ENCODE results near the gene PEX11G. TPM values are rescaled to one million over a fixed set of nuclear protein-coding genes. Genes with fewer than 3 reads are reported as not detected.

The PEX11G gene
- total and polyA plus RNA-seq, 9 of the 15 experiments (the other 6 are each of a cell fraction or from before 2014, with no cell fraction given), result 0.07 to 3.2 (median 0.70) TPM; not detected in 1

DNA sequence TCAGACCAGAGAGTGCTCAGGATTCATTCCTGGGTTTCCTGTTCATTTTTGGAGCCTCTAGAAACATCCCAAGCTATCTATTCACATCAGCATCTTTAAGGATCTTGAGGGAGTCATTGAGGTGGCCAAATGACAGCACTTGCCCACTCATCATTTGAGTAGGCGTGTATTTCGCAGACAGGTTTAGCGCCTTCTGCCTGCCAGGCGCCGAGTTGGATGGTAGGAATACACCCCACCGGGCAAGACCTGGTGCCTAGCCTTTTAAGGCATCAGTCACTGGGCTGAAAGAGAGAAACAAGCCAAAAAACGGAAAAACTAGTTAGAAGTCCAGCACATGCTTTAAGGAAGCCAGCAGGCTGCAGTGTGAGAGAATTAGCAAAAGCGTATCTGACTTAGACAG lies 33.8 kb downstream of the PEX11G start:
- DNase-seq (ENCODE audit: extremely low read depth in 1 of 4, low spot score in 3 of 4) (no peak), ATAC-seq (no peak), FAIRE-seq (no peak)
- TF ChIP-seq JUNB (CRISPR knock-in tag; conservative IDR thresholded peaks at IDR 0.05), result no peak
- TF ChIP-seq ZKSCAN8 (CRISPR knock-in tag; IDR thresholded peaks at IDR 0.05), result no peak
- no peak for TF ChIP-seq SIN3B (IDR thresholded peaks at IDR 0.05; ENCODE audit: low read depth)
- no peak for TF ChIP-seq AFF4 (CRISPR knock-in tag; IDR thresholded peaks at IDR 0.05)
- TF ChIP-seq U2AF2 (optimal IDR thresholded peaks at IDR 0.05; ENCODE audit: low read depth, low read length), result no peak
- TF ChIP-seq NFE2 (IDR thresholded peaks at IDR 0.05; ENCODE audit: low read depth), result no peak
- TF ChIP-seq NCOA4 (IDR thresholded peaks at IDR 0.05; ENCODE audit: partially characterized antibody), result no peak
- TF ChIP-seq MXI1 (IDR thresholded peaks at IDR 0.05; ENCODE audit: low read depth, low read length), result no peak
- no peak for TF ChIP-seq CREBBP (IDR thresholded peaks at IDR 0.05; ENCODE audit: low read depth, low read length)
- TF ChIP-seq FOXA3 (CRISPR knock-in tag; conservative IDR thresholded peaks at IDR 0.05 in 1 of 2, IDR thresholded peaks at IDR 0.05 in 1 of 2), result no peak
- no peak for TF ChIP-seq SNRNP70 (optimal IDR thresholded peaks at IDR 0.05; ENCODE audit: low read depth, low read length)
- TF ChIP-seq BRD4 (IDR thresholded peaks at IDR 0.05), result no peak
- TF ChIP-seq IRF9 (tag; IDR thresholded peaks at IDR 0.05), result no peak
- TF ChIP-seq MYC (IDR thresholded peaks at IDR 0.05; ENCODE audit: low read depth, low read length), result no peak
- no peak for TF ChIP-seq MYC (CRISPR knock-in tag; IDR thresholded peaks at IDR 0.05; ENCODE audit: borderline replicate concordance, low read depth)
- TF ChIP-seq ZSCAN29 (IDR thresholded peaks at IDR 0.05), result no peak
- no peak for TF ChIP-seq ETV1 (tag; conservative IDR thresholded peaks at IDR 0.05; ENCODE audit: low read depth)
- TF ChIP-seq, protein P1, sequence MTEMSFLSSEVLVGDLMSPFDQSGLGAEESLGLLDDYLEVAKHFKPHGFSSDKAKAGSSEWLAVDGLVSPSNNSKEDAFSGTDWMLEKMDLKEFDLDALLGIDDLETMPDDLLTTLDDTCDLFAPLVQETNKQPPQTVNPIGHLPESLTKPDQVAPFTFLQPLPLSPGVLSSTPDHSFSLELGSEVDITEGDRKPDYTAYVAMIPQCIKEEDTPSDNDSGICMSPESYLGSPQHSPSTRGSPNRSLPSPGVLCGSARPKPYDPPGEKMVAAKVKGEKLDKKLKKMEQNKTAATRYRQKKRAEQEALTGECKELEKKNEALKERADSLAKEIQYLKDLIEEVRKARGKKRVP (CRISPR knock-in tag; IDR thresholded peaks at IDR 0.05), result no peak
- no peak for TF ChIP-seq MXD1 (CRISPR knock-in tag; IDR thresholded peaks at IDR 0.05; ENCODE audit: borderline replicate concordance, poor library complexity, severe bottlenecking)
- in situ Hi-C loops (cut with MboI), result no loop called here
- WGBS (ENCODE audit: insufficient coverage, low coverage, missing lambda C conversion rate), result 88% methylated on average over 8 of the region's 8 CpGs
- no peaks in the 10 kb centered on the region for H3K27me3 ChIP-seq (ENCODE audit: control insufficient read depth in 2 of 2, insufficient read depth in 2 of 2, low read length in 2 of 2)
- POLR2A ChIA-PET, result interaction anchor here (0.6 kb wide), 1 partner anchor 60 kb away, joined by 3 read pairs; no protein-coding TSS in a partner anchor
- BruUV-seq (replicated peaks), result no TSS peak
- no peaks in the 10 kb centered on the region for H4K20me1 ChIP-seq (replicated peaks; ENCODE audit: control insufficient read depth, insufficient read depth, low read length)
- H3K9ac ChIP-seq (ENCODE audit: insufficient read depth in 1 of 2, low read depth in 2 of 2, low read length in 2 of 2), result no peak overlapping the region
- peaks cover 15% of the 10 kb centered on the region for H3K9me3 ChIP-seq (replicated peaks; ENCODE audit: control insufficient read depth, insufficient read depth, low read depth, low read length)
- H3K36me3 ChIP-seq (ENCODE audit: control insufficient read depth, insufficient read depth, low read length), result peaks cover 23% of the 10 kb centered on the region
- H3K27ac ChIP-seq (ENCODE audit: extremely low read depth, low read depth, low read length), result no peak overlapping the region
- intact Hi-C loops (cut with micrococcal nuclease), result no loop called here
- H3K4me3 ChIP-seq, result no peak overlapping the region
- no peaks in the 10 kb centered on the region for H3K4me1 ChIP-seq (replicated peaks in 1 of 2; ENCODE audit: control insufficient read depth in 2 of 2, insufficient read depth in 2 of 2, low read length in 2 of 2)
- no peak overlapping the region for H2AFZ ChIP-seq (ENCODE audit: low read depth, low read length)
- no peaks in the 10 kb centered on the region for H3K9me1 ChIP-seq (ENCODE audit: control insufficient read depth, insufficient read depth, low read length)
- H3K79me2 ChIP-seq (ENCODE audit: control insufficient read depth, insufficient read depth, low read length), result no peaks in the 10 kb centered on the region
- CTCF ChIA-PET (ENCODE audit: low intra/inter-chr PET ratio), result no interaction called here
- no peak overlapping the region for H3K4me2 ChIP-seq (ENCODE audit: insufficient read depth, low read length)

Measured in K562 (cell line).